GM18867 (cell line): ENCODE data around the gene KCNE5.
"Not testable (repeated sequence)": the region's sequence is repeated elsewhere in the genome, so short reads cannot be mapped to it uniquely, and the experiment has no call there.

Experiments
- ATAC-seq: cut with Tn5 transposase; IDR thresholded peaks from one replicate; pipeline ENCODE4 v1.9.1; 2021; ENCODE audit warnings: mild to moderate bottlenecking, moderate library complexity; ENCODE audit not compliant: unreplicated experiment

KCNE5 gene

DNA sequence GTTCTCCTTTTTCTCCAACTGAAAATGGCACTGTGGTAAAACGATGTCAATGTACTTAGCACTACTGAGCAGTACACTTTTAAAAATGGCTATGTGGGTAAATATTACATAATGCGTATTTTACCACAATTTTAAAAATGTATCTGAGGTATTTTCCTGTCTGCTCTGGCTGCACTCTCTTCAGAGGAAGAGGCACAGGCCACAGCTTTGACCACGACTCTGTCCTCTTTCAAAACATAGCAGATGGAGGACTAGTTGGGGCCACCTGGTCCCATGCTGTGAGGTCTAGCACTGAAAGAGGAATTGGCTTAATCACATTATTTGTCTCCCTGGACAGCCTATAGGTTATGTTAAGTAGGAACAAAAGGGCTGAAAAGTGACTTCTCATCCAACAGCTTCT is 5.2 kb downstream of the KCNE5 start:
- ATAC-seq = no peak

DNA sequence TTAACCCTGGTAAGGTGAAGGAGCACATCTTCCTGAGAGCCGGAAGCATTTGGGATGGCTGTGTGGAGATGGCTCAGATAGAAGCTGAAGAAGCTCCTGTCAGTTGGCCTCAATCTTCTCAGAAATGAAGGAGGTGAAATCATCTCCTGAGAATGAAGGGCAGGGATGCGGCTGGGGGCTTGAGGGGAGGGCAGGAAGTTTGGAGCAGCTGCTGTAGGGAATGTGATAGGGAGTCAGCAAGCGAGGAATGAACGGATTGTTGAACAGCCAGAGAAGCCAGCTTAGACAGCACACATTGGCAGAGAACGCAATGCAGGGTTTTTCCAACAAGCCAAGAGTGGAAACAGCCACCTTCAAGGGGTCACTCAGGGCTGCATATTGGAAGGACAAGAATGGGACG is 10.0 kb downstream of the KCNE5 start:
- ATAC-seq = no peak

DNA sequence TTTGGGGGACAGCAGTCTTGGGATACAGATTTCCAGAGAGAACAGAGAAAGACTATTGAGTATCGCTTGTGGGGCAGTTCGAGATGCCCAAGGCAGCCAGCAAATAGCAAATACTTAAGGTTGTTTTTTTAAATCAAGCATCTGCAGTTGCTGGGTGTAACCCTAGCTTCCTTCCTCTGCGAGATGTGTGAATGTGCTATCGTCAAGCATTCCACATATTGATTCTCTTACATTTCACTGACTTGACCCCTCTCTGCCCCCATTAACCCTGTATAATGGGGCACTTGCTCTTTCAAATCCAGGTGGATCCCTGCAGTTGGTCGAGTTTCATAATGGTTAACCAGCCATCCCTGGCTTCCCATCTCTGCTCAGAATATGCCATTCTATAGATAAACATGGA is 23.5 kb downstream of the KCNE5 start:
- no peak for ATAC-seq

DNA sequence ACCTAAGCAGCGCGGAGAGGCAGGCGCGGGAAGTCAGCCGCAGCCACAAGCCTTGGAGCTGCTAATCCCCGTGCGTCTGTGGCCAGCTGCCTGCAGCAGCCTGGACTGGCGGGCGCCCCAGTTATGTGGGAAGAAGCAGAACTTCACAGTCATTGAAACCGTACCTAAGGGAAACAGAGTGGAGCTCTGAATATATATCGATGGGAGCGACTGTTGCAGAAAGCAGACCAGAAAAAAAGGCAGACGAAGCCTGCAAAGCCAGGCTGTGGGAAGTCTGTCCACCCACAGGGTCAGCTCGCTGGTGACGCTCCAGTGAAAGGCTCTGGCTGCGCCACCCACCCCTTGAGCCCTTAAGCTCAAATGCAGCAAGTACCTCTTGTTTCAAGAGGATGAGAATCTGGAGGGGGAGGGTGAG is 24.7 kb downstream of the KCNE5 start:
- ATAC-seq = no peak

DNA sequence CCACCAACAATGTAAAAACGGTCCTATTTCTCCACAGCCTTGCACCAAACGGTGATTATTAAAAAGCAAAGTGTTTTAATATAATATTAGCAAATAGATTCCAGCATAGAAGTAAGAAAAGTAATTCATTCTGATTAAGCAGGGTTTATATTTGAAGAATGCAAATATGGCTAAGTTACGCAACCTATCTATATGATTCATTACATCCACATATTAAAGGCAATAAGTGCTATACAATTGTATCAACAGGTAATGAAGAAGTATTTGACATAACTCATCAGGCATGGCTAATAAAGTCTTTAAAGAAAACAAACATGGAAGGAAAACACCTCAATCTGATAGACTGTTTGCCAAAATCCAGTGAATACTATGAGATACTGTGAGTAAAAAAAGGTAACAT is 29.0 kb downstream of the KCNE5 start:
- no peak for ATAC-seq

DNA sequence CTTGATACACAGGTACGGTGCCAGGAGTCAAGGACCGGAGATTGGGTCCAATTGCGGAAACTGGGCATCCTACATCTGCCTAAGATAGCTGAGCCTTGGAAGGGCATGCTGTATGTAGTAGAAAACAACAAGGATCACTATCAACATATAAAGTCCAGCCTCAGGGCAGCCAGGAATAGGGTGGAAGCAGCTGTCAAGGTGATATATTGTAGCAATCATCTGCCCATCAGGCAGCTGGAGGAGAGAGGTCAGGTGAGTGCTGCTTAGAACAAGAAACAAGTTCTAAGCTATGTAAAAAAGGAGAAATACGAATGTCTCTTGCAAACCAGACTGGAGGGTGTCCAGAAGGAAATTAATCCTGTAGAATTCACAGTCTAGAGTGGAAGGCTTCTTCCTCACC is 34.8 kb downstream of the KCNE5 start:
- ATAC-seq = no peak

DNA sequence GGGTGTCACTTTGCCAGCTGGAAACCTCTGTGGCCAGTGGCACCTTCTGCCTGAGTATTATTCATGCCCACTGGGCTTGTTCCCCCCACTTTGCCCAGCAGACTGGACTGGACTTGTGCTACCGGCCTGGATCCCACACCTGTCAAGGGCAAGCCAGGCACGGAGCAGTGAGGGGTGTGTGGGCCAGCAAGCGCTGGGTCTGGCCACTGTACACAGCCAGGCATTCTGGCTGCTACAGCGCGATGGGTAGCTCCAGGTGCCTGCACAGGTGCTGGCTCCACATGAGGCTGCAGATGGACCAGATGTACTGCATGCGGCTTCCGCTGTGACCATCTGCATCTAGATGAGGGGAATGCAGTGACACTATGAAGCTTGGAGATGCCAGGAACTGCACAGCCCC is 39.5 kb downstream of the KCNE5 start:
- no peak for ATAC-seq

DNA sequence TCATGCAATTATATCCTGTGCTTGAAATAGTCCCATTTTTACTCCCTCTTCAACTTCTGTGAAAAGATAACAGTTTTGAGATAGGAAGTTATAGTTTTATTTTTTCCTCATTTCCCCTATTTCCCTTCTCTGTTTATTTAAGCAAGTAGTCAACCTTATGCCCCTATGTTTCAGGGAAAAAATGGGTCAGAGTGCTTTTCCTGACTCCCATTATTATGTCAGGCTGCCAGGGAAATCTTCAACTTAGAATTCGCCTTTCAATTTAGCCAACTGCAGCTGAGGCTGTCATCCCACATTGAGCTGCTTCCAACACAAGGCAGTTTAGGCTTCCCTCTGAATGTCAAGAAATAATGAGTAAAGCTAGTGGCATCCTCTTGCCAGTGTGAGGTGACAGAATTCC is 46.1 kb downstream of the KCNE5 start:
- ATAC-seq = no peak

DNA sequence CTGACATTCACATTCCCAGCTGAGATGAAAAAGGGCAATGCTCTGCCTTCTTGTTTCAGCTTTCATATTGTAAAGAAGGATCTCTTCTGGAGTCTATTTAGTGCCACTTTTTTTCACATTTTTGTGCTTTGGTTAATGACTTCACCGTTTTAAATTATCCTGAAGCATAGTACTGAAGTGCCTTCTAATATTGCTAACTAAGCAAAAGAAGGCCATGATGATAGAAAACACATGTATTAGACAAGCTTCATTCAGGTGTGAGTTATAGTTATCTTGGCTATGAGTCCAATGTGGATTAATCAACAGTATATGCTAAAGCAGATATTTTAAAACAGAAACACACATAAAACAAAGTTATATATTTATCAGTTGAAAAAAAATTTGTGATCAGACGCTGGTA is 47.9 kb downstream of the KCNE5 start:
- no peak for ATAC-seq

DNA sequence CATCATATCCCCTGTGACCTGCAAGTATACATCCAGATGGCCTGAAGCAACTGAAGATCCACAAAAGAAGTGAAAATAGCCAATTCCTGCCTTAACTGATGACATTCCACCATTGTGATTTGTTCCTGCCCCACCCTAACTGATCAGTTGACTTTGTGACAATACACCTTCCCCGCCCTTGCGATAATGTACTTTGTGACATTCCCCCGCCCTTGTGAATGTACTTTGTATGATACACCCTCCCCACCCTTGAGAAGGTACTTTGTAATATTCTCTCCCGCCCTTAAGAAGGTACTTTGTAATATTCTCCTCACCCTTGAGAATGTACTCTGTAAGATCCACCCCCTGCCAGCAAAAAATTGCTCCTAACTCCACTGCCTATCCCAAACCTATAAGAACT is 48.9 kb downstream of the KCNE5 start:
- not testable (repeated sequence) for ATAC-seq
